ENCODE measurements around the gene RBBP4.

RBBP4 gene

DNA sequence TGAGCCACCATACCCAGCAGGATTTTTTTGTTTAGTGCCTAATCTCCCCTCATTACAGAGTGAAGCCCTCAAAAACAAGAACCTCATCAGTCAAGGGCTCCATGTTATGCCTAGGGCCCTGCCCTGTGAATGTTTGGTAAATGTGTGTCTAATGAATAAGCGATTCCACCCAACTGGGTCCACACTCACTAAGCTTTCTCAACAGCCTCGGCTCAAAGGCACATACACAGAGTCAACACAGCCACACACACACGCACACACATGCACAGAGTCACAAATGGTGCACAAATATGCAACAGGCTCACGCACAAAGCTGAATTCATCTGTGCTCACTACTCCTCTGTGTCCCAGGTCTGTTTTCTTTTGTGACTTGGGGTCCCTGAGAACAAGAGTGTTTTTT, 63.3 kb downstream of the RBBP4 start:
- DNase-seq (ENCODE audit: low read depth) = no peak
- TF ChIP-seq, protein P1, sequence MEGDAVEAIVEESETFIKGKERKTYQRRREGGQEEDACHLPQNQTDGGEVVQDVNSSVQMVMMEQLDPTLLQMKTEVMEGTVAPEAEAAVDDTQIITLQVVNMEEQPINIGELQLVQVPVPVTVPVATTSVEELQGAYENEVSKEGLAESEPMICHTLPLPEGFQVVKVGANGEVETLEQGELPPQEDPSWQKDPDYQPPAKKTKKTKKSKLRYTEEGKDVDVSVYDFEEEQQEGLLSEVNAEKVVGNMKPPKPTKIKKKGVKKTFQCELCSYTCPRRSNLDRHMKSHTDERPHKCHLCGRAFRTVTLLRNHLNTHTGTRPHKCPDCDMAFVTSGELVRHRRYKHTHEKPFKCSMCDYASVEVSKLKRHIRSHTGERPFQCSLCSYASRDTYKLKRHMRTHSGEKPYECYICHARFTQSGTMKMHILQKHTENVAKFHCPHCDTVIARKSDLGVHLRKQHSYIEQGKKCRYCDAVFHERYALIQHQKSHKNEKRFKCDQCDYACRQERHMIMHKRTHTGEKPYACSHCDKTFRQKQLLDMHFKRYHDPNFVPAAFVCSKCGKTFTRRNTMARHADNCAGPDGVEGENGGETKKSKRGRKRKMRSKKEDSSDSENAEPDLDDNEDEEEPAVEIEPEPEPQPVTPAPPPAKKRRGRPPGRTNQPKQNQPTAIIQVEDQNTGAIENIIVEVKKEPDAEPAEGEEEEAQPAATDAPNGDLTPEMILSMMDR (IDR thresholded peaks at IDR 0.05; ENCODE audit: low read depth, low read length) = no peak
- no peak for TF ChIP-seq POLR2A (IDR thresholded peaks at IDR 0.05; ENCODE audit: extremely low read depth, insufficient read length)
- no peak for TF ChIP-seq MYC (IDR thresholded peaks at IDR 0.05; ENCODE audit: low read depth, low read length)
- no peak overlapping the region for H3K4me3 ChIP-seq (ENCODE audit: low read depth, low read length)

DNA sequence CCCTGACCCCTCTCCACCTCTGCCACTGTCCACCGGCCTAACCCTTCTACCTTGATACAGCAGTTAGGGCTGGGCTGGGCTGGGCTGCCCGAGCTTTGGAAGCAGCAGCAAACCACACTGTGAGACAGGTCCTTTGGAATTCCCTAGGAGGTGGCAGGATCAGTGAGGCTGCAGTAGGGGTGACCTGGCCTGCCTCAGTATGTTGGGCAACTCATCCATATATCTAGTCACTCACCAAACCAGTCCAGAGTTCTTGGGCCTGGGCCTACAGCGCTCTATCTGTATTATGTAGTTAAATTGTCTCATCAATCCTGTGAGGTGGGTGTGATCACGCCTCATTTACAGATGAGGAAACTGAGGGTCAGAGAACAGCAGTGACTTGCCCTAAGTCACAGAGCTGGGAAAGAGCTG, 64.9 kb downstream of the RBBP4 start:
- no peak for DNase-seq (ENCODE audit: low read depth)
- no peak overlapping the region for H3K4me3 ChIP-seq (ENCODE audit: low read depth, low read length)
- TF ChIP-seq POLR2A (IDR thresholded peaks at IDR 0.05; ENCODE audit: extremely low read depth, insufficient read length) = no peak
- TF ChIP-seq, protein P2, sequence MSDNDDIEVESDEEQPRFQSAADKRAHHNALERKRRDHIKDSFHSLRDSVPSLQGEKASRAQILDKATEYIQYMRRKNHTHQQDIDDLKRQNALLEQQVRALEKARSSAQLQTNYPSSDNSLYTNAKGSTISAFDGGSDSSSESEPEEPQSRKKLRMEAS (IDR thresholded peaks at IDR 0.05; ENCODE audit: low read depth, low read length) = no peak
- no peak for TF ChIP-seq MYC (IDR thresholded peaks at IDR 0.05; ENCODE audit: low read depth, low read length)
- TF ChIP-seq, protein P1 (IDR thresholded peaks at IDR 0.05; ENCODE audit: low read depth, low read length) = no peak

DNA sequence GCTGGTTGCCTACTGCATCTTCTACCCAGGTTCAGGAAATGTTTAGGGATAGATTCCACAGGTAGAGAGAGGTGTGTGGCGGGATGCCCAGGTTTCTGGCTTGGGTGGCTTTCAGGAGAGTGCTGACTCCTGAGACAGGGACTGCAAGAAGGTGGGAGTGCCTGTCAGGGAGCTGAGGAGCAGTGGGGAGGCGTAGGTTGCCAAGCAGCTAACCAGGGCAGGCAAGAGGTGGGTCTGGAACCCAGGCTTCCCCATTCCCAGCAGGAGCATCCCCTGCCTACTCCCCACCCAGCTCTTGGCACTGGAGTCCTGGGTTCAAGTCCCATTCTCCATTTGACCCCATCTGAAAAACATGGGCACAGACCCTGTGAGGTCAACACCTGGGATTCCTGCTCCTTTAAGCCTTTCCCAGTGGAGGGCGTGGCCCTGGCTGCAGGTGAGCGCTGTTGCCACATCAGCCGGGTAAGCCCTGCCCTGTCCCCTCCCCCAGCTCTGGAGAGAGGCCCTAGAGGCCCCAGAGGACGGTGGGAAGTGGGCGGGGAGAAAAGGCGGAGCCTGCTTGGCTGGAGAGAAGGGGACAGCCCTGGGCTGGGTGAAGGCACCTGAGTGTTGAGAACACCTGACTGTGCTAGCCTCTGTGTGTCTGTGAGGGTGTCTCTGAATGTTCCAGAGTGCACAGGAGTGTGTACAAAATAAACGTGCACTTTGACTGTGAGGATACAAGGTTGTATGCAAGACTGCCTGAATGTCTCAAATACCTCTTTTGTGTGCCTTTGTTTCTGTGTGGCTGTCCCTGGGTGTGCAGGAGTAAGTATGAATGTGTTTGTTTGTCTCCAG, 65.5 kb downstream of the RBBP4 start:
- H3K4me3 ChIP-seq (ENCODE audit: low read depth, low read length) = no peak overlapping the region
- peak; percentile 53 for DNase-seq (ENCODE audit: low read depth)
- TF ChIP-seq MYC (IDR thresholded peaks at IDR 0.05; ENCODE audit: low read depth, low read length) = no peak
- TF ChIP-seq, protein P1 (IDR thresholded peaks at IDR 0.05; ENCODE audit: low read depth, low read length) = no peak
- no peak for TF ChIP-seq POLR2A (IDR thresholded peaks at IDR 0.05; ENCODE audit: extremely low read depth, insufficient read length)
- TF ChIP-seq, protein P2 (IDR thresholded peaks at IDR 0.05; ENCODE audit: low read depth, low read length) = no peak

DNA sequence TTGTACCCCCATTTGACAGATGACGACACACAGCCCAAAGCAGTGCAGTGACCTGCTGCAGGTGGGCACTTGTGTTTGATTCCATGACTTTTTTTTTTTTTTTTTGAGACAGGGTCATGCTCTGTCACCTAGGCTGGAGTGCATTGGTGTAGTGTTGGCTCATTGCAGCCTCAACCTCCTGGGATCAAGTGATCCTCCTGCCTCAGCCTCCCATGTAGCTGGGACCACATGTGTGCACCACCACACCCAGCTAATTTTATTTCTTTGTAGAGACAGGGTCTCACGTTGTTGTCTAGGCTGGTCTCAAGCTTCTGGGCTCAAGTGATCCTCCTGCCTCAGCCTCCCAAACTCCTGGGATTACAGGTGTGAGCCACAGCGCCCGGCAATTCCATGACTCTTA, 66.5 kb downstream of the RBBP4 start:
- TF ChIP-seq, protein P2 (IDR thresholded peaks at IDR 0.05; ENCODE audit: low read depth, low read length) = no peak
- TF ChIP-seq, protein P1 (IDR thresholded peaks at IDR 0.05; ENCODE audit: low read depth, low read length) = no peak
- TF ChIP-seq POLR2A (IDR thresholded peaks at IDR 0.05; ENCODE audit: extremely low read depth, insufficient read length) (no peak), MYC (IDR thresholded peaks at IDR 0.05; ENCODE audit: low read depth, low read length) (no peak)
- DNase-seq (ENCODE audit: low read depth) = no peak
- no peak overlapping the region for H3K4me3 ChIP-seq (ENCODE audit: low read depth, low read length)

DNA sequence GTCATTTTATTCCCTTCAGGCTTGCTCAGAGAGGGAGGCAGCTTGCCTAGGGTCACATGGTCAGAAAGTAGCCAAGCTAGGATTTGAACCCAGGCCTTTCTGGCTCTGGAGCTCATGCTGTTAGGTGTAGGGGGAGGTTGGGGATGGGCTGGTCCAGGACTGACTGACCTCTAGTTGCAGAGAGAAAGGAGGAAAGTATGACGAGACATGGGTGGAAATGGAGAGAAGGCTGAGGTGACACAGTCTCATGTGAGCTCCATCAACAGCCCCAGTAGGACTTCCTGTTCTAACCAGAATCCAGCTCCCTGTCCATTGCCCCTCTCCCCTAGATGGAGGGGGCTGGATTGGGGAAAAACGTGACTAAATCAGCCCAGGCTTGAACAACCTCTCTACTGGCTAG, 67.0 kb downstream of the RBBP4 start:
- H3K4me3 ChIP-seq (ENCODE audit: low read depth, low read length) = no peak overlapping the region
- no peak for DNase-seq (ENCODE audit: low read depth)
- no peak for TF ChIP-seq MYC (IDR thresholded peaks at IDR 0.05; ENCODE audit: low read depth, low read length)
- TF ChIP-seq POLR2A (IDR thresholded peaks at IDR 0.05; ENCODE audit: extremely low read depth, insufficient read length) = no peak
- TF ChIP-seq, protein P2 (IDR thresholded peaks at IDR 0.05; ENCODE audit: low read depth, low read length) = no peak
- TF ChIP-seq, protein P1 (IDR thresholded peaks at IDR 0.05; ENCODE audit: low read depth, low read length) = no peak

All from NB4 (cell line).